ENCODE measurements around the gene CDKN1A.
A peak's percentile ranks its signal among the peaks of the same experiment; 100 is the strongest.

The CDKN1A gene

DNA sequence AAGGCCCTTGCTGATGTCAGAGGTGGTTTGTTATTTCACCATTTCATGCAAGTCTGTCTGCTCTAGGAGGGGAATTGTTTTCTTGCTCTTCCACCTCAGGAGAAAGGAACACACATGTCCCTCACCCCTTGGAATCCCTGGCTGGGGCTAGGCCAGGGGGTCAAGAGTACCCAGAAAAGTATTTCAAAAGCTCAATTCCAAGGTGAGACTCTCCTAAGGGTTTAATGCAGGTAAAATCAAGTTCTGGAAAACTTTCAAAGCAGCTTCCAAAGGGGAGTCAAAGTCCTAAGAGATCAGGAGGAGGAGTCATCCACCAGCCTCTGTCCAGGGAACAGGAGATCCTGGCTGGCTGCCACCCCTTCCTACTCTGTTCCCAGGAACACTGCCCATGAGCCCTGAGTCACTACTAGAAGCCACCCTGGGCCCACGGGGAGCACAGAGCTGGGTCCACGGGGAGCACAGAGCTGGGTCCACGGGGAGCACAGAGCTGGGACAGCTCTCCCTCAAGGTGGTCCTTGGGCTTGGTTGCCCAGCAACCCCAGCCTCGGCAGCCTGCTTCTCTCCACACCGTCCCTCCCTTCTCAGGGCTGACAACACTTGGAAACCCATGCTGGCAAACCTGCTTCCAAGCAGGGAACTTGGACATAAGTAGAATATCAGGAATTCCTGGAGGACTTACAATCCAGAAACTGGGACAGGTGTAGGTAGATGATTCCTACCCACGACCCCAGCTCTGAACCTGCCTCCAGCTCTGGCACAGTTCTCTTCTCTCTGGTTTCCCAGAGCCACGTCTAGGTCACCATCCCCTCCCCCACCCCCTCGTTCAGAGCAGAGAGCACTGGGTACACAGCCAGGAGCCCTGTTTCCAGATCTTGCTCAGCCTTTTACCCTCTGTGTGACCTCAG lies 35.3 kb upstream of the CDKN1A start (continued):
- TF ChIP-seq PRDM2 (tag by site-specific recombination; IDR thresholded peaks at IDR 0.05; ENCODE audit: borderline replicate concordance) (no peak), ZFHX2 (tag by site-specific recombination; conservative IDR thresholded peaks at IDR 0.05) (peak; percentile 24), ZFP69B (tag by site-specific recombination; IDR thresholded peaks at IDR 0.05) (peak; percentile 95), GLIS1 (tag by site-specific recombination; IDR thresholded peaks at IDR 0.05) (peak; percentile 34; the same call in 1 of the 2 replicates)

DNA sequence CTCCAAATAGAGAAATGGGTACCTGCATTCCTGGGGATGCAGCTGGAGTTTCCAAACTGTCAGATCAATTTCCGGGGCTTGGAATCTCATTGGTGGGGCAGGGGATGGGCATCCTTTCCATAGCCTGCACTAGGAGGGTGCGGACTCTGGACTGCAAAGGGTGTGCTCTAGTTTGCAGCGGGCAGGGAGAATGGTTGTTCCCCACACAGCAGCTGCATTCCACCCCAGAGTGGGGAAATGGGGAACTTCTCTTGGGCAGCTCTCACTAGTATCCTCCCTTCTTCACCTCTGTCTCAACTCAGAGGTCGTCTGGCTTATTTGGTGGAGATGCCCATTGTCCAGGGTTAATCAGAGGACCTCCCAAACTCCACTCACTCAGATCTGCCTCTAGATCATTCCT lies 34.5 kb upstream of the CDKN1A start:
- Histone ChIP-seq H3K4me1 (ENCODE audit: control insufficient read depth, insufficient read depth, low read length) (peaks cover 10% of the 10 kb centered on the region), H3K36me3 (ENCODE audit: control insufficient read depth in 2 of 2, insufficient read depth in 1 of 2, low read length in 2 of 2) (no peaks in the 10 kb centered on the region), H3K4me3 (ENCODE audit: low read depth, low read length) (no peak overlapping the region), H3K9me3 (ENCODE audit: control insufficient read depth, insufficient read depth, low read depth, low read length) (no peaks in the 10 kb centered on the region), H3K27ac (ENCODE audit: extremely low read depth, low read depth, low read length) (no peak overlapping the region)
- POLR2A ChIA-PET = interaction anchor here (1.5 to 3.4 kb wide), 2 partner anchors 23 to 35 kb away, joined by 3 to 14 read pairs; partner anchors contain the start of gene CDKN1A
- CTCF ChIA-PET = interaction anchor here (0.8 to 2.8 kb wide), 3 partner anchors 9 to 23 kb away, joined by 3 to 10 read pairs (median 3); no protein-coding TSS in a partner anchor
- no peak for TF ChIP-seq SALL2 (tag by site-specific recombination; IDR thresholded peaks at IDR 0.05; ENCODE audit: borderline replicate concordance)
- TF ChIP-seq ZNF768 (tag by site-specific recombination; IDR thresholded peaks at IDR 0.05) = no peak
- TF ChIP-seq, protein P1, sequence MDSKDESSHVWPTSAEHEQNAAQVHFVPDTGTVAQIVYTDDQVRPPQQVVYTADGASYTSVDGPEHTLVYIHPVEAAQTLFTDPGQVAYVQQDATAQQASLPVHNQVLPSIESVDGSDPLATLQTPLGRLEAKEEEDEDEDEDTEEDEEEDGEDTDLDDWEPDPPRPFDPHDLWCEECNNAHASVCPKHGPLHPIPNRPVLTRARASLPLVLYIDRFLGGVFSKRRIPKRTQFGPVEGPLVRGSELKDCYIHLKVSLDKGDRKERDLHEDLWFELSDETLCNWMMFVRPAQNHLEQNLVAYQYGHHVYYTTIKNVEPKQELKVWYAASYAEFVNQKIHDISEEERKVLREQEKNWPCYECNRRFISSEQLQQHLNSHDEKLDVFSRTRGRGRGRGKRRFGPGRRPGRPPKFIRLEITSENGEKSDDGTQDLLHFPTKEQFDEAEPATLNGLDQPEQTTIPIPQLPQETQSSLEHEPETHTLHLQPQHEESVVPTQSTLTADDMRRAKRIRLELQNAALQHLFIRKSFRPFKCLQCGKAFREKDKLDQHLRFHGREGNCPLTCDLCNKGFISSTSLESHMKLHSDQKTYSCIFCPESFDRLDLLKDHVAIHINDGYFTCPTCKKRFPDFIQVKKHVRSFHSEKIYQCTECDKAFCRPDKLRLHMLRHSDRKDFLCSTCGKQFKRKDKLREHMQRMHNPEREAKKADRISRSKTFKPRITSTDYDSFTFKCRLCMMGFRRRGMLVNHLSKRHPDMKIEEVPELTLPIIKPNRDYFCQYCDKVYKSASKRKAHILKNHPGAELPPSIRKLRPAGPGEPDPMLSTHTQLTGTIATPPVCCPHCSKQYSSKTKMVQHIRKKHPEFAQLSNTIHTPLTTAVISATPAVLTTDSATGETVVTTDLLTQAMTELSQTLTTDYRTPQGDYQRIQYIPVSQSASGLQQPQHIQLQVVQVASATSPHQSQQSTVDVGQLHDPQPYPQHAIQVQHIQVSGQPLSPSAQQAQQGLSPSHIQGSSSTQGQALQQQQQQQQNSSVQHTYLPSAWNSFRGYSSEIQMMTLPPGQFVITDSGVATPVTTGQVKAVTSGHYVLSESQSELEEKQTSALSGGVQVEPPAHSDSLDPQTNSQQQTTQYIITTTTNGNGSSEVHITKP (tag by site-specific recombination; IDR thresholded peaks at IDR 0.05) = no peak
- no peak for TF ChIP-seq ZNF549 (tag by site-specific recombination; IDR thresholded peaks at IDR 0.05)
- no peak for TF ChIP-seq SP3 (tag by site-specific recombination; IDR thresholded peaks at IDR 0.05)
- no peak for TF ChIP-seq KLF16 (tag by site-specific recombination; IDR thresholded peaks at IDR 0.05)
- TF ChIP-seq PATZ1 (tag by site-specific recombination; IDR thresholded peaks at IDR 0.05) = no peak
- TF ChIP-seq ZNF10 (tag by site-specific recombination; IDR thresholded peaks at IDR 0.05) = no peak
- TF ChIP-seq ZNF514 (tag by site-specific recombination; IDR thresholded peaks at IDR 0.05) = no peak
- TF ChIP-seq ZNF140 (tag by site-specific recombination; IDR thresholded peaks at IDR 0.05) = no peak
- TF ChIP-seq PBX3 (CRISPR knock-in tag; IDR thresholded peaks at IDR 0.05) = no peak
- no peak for TF ChIP-seq ZEB2 (tag by site-specific recombination; IDR thresholded peaks at IDR 0.05)
- no peak for TF ChIP-seq ZFP37 (tag by site-specific recombination; IDR thresholded peaks at IDR 0.05)
- TF ChIP-seq ZNF510 (tag by site-specific recombination; IDR thresholded peaks at IDR 0.05; ENCODE audit: insufficient replicate concordance) = no peak
- TF ChIP-seq PRDM4 (tag by site-specific recombination; IDR thresholded peaks at IDR 0.05) = no peak
- no peak for TF ChIP-seq ZNF664 (tag by site-specific recombination; IDR thresholded peaks at IDR 0.05)
